GM10847 (cell line): ENCODE data around the gene ADSS1.

Experiments
- POLR2A ChIP-seq: IDR thresholded peaks from 2 replicates; pipeline ENCODE4 v1.6.1; 2011; ENCODE audit not compliant: insufficient read length; ENCODE audit errors: extremely low read depth

ADSS1 gene

GRCh38 chr14:104742586-104743455 lies 18.8 kb downstream of the ADSS1 start:
- TF ChIP-seq POLR2A = no peak

GRCh38 chr14:104743461-104744380 lies 19.7 kb downstream of the ADSS1 start:
- TF ChIP-seq POLR2A = no peak

GRCh38 chr14:104744484-104744883 lies 20.5 kb downstream of the ADSS1 start:
- no peak for TF ChIP-seq POLR2A

GRCh38 chr14:104745431-104745830 lies 21.4 kb downstream of the ADSS1 start:
- no peak for TF ChIP-seq POLR2A

- TF ChIP-seq POLR2A = no peak
Measured at GRCh38 chr14:104746071-104746545, 22.1 kb downstream of the ADSS1 start.

GRCh38 chr14:104746934-104747481 lies 23.0 kb downstream of the ADSS1 start:
- TF ChIP-seq POLR2A = no peak

GRCh38 chr14:104747876-104748275 lies 23.8 kb downstream of the ADSS1 start:
- TF ChIP-seq POLR2A = no peak

GRCh38 chr14:104749111-104749649 lies 25.2 kb downstream of the ADSS1 start:
- TF ChIP-seq POLR2A = no peak

GRCh38 chr14:104750056-104750752 lies 26.2 kb downstream of the ADSS1 start:
- no peak for TF ChIP-seq POLR2A

- no peak for TF ChIP-seq POLR2A
Measured at GRCh38 chr14:104751539-104752422, 27.8 kb downstream of the ADSS1 start.

GRCh38 chr14:104752423-104752734 lies 28.4 kb downstream of the ADSS1 start:
- peak; percentile 20 for TF ChIP-seq POLR2A

- peak; percentile 66 for TF ChIP-seq POLR2A
Measured at GRCh38 chr14:104752735-104753527, 28.9 kb downstream of the ADSS1 start, which contains the start of gene SIVA1. TSS of gene SIVA1 (plus strand) at chr14:104753147. CDS start at chr14:104753202, 55 bp downstream.
